ENCODE measurements around the gene FREM1.

Gene FREM1

GRCh38 chr9:14748373-14748772, 161.9 kb downstream of the FREM1 start:
- DNase-seq, result no peak

- DNase-seq, result no peak
These were observed 163.1 kb downstream of the FREM1 start for GRCh38 chr9:14747111-14747510.

- no peak for DNase-seq
These were observed 163.6 kb downstream of the FREM1 start for GRCh38 chr9:14746626-14747025.

- no peak for DNase-seq
These were observed 165.5 kb downstream of the FREM1 start for GRCh38 chr9:14744768-14745167.

DNA sequence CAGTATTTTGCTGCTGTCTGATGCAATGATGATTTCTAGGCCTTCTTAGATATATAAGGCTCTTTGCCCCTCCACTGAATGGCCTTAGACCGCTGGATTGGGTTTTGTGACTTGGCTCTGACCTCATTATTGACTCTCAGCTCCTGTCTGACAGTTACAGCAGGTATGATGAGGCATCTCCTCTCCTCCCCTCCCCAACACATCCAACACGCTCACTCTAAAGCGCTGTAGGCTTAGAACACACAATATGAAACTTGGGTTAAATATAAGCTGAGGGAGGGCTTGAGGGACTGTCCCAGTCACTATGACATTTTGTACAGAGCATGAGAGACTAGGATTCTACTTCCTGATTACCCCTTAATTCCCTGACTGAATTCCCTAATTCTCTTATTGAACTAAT, 168.9 kb downstream of the FREM1 start:
- DNase-seq, result no peak

DNA sequence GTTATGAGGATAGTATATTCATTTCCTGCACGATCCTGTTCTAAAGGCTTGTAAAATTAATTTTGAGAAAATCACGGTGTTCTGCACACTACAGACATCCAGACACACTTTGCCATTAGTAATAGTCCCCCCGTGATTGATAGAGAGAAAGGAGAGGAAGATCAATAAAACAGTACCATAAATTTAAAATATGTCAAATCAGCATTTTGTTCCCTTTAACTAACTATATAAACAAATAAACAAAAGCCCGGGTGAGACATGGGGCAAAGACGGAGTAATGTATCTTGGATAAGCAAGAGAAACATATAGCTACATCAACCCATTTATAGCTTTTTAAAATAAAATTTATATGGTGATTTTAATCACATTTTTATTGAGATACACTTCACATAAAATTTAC, 177.1 kb downstream of the FREM1 start:
- DNase-seq, result no peak

DNA sequence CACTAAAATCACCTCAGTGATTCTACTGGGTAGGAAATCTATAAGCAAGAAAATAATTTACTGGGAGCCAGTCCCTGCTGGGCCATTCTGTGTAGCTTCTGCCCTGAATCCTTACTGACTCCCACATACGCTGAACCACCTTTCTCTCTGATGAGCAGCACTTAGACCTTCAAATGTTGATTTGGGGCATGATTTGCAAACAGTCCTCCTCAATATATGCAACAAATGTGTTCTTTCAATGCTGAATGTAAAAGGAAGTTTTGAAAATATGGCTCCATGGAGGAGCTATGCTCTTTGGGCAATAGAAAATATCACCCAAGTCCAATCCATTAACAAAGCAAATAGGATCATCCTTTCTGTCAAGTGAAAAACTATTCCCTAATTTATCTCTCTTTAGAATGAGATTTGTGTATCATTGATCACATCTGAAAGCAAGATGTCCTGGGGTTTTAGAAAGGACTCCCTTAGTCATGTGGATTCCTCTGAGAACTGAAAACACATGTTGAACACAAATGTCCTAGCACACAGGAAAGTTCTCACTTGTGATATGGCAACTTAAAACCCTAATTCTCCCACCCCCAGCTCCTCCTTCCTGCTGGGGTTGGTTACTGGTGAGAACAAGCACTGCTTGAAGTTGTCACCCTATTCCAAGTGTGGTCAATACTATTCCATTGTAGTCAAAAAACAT, 178.8 kb downstream of the FREM1 start:
- no peak for DNase-seq

DNA sequence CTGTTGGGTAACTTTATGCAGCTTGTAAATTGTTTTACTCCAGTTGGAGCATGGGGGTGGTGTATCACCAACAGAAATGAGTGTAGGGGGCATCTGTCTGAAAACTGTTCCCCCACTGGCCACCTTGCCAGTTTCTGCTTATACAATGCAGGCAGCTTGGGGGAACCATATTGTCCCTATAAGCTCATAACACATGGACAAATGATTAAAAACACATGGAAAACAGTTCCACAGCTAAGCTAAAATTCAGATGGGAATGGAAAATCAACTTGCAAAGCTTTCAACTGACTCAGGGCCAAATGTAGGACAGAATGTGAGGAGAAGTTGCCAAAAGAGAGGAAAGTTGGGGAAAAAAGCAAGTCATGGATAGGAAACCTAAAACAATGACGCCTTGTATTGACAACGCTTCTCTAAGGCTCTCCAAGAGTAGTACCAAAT, 179.7 kb downstream of the FREM1 start:
- DNase-seq, result no peak

GRCh38 chr9:14723301-14723700, 186.9 kb downstream of the FREM1 start:
- DNase-seq, result no peak

- no peak for DNase-seq
These were observed 187.7 kb downstream of the FREM1 start, which contains the start of gene CER1 for GRCh38 chr9:14722391-14723035. Gene CER1 (minus strand): TSS chr9:14722733. CDS start chr9:14722672, 61 bp downstream.

DNA sequence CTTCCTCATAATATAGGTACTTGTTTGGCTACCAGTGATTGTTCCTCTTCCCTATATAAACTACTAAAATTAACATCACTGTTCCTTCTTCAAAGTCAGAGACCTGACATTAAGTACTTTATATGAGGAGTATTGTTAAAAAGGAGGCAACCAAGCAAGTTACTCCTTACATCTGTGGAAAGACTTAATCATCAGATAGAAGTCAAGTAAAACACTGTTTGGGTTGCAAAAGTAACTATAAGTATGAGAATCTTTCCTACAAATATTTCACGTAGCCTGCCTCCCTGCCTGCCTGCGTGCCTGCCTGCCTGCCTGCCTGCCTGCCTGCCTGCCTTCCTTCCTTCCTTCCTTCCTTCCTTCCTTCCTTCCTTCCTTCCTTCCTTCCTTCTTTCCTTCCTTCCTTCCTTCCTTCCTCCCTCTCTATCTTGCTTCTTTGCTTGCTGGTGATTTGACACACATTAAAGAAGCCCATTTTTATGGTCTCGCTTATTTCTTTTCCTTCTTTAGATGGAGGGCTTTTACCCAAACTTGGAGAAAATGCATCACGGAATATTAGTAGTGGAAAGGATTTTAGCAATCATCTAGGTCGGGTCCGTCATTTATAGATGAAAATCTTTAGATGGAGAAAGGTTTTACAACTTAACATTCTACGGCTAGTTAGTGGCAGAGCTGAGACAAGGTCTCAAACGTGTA, 190.9 kb downstream of the FREM1 start:
- no peak for DNase-seq

DNA sequence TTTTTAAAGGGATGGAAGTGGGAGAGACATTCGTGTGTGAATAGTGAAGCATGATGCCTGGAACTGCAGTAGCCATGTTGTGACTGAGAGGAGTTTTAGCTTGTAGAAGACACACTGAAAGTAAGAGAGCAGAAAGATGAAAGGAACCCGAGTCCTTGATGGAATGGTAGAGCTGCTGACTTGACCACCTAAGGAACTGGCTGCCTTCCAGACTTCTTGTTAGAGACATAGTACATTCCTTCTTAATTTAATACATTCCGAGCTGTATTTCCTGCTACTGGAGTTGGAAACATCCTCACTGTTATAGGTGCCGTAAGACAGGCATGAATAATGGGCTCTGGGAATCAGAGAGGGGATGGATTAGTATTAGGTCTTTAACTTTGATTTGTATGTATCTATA, 195.1 kb downstream of the FREM1 start:
- no peak for DNase-seq

- DNase-seq, result no peak
These were observed 197.0 kb downstream of the FREM1 start for GRCh38 chr9:14713187-14713767.

- no peak for DNase-seq
These were observed 199.4 kb downstream of the FREM1 start for GRCh38 chr9:14710804-14711203.

GRCh38 chr9:14706530-14707140, 203.6 kb downstream of the FREM1 start:
- no peak for DNase-seq

DNA sequence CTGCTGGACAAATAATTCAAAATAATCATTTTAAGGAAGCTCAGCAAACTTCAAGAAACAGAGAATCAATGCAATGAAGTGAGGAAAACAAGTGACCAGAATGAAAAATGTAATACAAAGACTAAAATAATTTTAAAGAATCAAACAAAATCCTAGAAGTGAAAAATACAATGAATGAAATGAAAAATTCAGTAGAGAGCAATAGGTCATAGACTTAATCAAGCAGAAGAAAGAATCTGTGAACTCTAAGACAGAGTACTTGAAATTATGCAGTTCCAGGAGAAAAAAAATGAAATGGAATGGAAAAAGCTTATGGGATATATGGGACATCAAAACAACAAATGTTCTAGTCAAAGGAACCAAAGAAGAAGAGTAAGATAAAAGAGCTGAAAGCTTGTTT, 205.1 kb downstream of the FREM1 start:
- DNase-seq, result no peak

DNA sequence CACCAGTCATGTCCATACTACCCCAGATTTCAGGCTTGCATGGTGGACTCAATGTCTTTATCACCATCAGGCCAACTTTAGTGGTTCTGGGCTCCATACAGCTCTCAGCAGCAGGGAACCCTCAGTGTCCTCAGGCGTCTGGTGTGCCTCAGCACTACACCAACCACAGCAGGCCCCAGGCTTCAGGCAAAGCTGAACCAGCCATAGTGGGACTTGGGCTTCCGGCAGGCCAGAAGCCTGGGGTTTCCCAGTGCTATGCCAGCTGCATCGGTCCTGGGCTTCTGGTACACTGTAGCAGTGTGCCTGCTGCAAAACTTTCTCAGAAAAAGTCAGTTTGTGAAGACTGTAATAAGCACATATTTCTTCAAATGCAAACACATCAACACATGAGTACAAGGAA, 205.9 kb downstream of the FREM1 start:
- no peak for DNase-seq

- DNase-seq, result no peak
These were observed 208.0 kb downstream of the FREM1 start for GRCh38 chr9:14702200-14702720.

DNA sequence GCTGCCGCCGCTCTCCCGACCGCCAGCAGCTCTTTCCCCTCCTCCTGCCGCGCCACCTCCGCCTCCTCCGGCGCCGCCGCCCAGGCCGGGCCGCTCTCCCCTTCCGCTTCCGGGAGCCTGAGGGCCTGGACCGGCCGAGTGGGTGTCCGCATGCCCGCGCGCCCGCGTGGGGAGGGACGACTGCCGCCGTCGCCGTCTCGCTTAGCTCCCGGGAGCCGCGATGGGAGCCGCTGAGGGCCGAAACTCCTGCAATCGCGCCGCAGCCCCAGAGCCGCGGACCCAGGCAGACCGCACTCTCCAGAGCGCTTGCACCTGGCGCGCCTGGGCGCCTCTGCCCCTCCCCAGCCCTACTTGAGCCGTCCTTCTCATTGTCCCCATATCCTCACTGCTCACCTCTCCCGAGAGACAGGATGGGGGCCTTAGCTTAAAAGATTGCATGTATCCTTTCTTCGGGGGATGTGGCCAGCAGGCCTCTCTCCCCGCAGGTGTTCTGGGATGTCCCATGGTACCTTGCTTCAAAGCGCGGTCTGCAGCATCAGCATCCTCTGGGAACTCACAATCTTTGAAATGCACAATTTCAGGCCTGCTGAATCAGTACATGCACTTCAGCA, 216.9 kb downstream of the FREM1 start, which contains the start of gene ZDHHC21:
Gene ZDHHC21 (minus strand): TSS at position 182 of the 611 bp plus-strand sequence. CDS start 19,092 bp downstream, outside the sequence.
- DNase-seq, result peak; percentile 80

GRCh38 chr9:14692470-14693250, 217.6 kb downstream of the FREM1 start:
- DNase-seq, result no peak

DNA sequence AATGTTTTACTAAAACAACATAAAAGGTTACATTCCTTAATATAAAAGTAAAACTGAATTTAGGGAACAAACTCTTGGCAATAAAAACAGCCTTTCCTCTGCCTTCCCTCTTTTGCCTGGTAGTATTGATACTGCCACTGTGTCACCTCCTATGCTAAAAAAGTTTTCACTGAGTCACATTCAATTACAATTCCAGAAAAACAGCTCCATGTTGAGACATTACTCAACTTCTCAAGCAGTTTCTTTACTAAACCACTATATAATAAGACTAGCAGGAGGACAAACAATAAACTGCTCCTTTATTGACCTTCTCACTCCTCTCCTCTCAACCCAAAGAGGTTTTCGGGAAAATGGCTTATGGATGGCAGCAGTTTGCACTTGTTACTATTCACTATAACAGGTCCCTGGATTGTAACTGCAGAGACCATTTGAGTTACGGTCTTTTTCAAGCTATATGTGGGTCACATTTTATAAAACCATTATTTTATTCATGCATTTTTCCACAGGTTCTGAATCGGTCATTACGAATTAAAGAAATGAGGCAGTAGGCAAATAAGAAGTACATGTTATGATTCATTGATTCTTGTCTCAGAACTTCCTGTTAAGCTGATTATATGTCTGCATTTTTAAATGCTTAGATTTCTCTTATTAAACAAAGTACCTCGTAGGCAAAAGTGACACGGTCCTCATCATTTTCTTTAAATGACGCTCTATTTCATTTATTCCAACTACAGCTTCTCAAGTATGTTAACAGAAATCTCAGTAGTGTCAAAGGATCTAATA, 219.1 kb downstream of the FREM1 start:
- DNase-seq, result no peak
